Rectal smooth muscle tissue (tissue), 1 donor: Measurements from ENCODE around the gene S100A1.
"Not testable (repeated sequence)": the region's sequence is repeated elsewhere in the genome, so short reads cannot be mapped to it uniquely, and the experiment has no call there.

Experiments used
- H3K27ac ChIP-seq: one replicate; pipeline ENCODE4 v1.7.0; 2013; ENCODE audit warnings: low read depth, low read length, inconsistent platforms
- H3K27me3 ChIP-seq: one replicate; pipeline ENCODE4 v1.7.0; 2013; ENCODE audit warnings: low read length; ENCODE audit not compliant: control insufficient read depth, insufficient read depth
- H3K36me3 ChIP-seq: one replicate; pipeline ENCODE4 v1.7.0; 2013; ENCODE audit warnings: low read length; ENCODE audit not compliant: control insufficient read depth, insufficient read depth
- H3K4me1 ChIP-seq: one replicate; pipeline ENCODE4 v1.7.0; 2013; ENCODE audit warnings: low read length; ENCODE audit not compliant: control insufficient read depth, insufficient read depth
- H3K4me3 ChIP-seq: one replicate; pipeline ENCODE4 v1.7.0; 2013; ENCODE audit warnings: low read length
- H3K9ac ChIP-seq: one replicate; pipeline ENCODE4 v1.7.0; 2013; ENCODE audit warnings: low read length

The S100A1 gene

DNA sequence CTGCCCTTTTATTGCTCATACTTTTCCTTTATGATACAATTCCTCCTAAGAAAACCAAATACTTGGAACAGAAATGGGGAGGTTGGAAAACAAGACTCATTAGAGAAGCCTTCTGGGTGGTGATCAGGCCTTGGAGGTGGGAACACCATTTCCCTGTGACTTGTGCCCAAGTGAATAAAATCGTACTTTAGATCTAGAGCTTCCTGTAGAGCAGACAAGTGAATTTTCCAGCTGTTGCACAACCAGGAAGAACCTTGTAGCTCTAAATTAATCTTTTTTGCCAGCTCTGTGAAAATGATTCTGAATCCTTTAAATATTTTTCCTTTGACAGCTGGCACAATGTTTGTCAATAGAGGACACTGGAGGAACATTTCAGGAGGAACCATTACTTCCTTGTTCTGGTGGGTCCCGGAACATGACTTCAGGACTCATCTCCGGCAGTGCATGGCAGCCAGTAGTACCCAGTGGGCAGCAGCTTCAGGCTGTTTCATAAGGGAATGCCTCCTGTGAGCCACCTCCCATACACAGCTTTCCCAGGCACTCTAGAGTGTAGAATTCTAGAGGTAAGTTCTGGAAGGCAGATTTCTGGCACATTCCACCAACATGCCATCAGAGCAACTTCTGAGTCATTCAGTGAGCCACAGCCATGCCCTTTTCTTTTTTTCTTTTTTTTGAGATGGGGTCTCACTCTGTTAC, 24.7 kb downstream of the S100A1 start:
- no peaks in the 10 kb centered on the region for H3K4me1 ChIP-seq
- H3K4me3 ChIP-seq = no peak overlapping the region
- H3K27ac ChIP-seq = no peak overlapping the region

DNA sequence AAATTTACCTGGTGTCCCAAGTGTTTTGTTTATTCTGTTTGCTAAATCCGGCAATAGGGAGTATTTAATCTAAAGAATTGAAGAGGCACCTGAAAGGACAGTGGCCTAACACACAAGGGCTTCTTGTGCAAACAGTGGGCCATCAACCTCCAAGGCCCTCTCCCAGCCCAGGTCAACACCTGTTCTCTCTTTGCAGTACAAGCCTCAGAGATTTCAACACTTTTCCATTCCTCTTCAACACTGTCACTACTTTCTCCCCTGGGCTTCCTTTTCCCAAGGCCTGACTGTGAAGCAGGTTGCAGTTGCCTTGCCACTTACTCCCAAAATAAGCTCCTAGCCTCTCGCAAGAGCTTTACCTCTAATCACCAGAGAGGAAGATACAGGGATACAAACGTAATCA, 27.1 kb downstream of the S100A1 start:
- Histone ChIP-seq H3K4me3 (no peak overlapping the region), H3K27ac (no peak overlapping the region), H3K36me3 (no peaks in the 10 kb centered on the region), H3K9ac (no peak overlapping the region), H3K27me3 (no peaks in the 10 kb centered on the region), H3K4me1 (peaks cover 6% of the 10 kb centered on the region)

More for the DNA sequence above, 24.7 kb downstream of the S100A1 start:
- no peaks in the 10 kb centered on the region for H3K27me3 ChIP-seq
- H3K9ac ChIP-seq = no peak overlapping the region
- no peaks in the 10 kb centered on the region for H3K36me3 ChIP-seq

DNA sequence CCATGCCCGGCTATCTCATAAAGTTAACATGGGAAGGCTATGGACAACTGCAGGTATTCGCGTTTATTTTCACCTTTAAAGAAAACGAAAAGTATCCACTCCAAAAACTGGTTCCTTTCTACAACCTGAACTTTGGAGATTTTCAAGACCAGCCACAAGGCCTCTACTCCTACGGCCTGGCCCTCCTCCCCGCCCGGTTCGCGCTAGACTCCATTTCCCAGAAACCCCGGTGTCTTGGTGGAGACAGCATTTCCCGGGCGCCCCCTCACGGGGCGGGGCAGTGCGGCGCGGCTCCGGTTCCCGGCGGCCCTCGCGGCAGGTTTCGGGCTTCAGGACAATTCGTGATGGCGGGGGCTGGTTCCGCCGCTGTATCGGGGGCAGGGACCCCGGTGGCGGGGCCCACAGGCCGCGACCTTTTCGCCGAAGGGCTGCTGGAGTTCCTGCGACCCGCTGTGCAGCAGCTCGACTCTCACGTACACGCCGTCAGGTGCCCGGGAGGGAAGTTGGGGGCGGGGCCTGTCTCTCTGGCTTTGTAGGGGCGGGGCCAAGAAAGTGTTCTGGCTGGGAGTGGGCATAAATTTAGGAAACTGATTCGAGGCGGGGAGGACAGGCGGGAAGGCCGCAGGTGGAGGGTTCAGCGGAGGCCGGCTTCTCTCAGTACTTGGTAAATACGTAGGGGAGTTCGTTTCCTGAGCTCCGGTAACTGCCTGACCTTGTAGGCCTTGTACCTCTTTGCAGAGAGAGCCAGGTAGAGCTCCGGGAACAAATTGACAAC, 30.4 kb downstream of the S100A1 start, which contains the start of gene SNAPIN:
SNAPIN (plus strand) TSS at position 304 of the 775 bp plus-strand sequence; CDS start at position 345, 41 bp downstream.
- Histone ChIP-seq H3K4me3 (peak within 1 kb of the TSS; percentile 81), H3K36me3 (peaks cover 18% of the 10 kb centered on the region), H3K27me3 (no peaks in the 10 kb centered on the region), H3K27ac (peak within 1 kb of the TSS; percentile 91), H3K4me1 (peaks cover 6% of the 10 kb centered on the region), H3K9ac (peak within 1 kb of the TSS; percentile 20)

DNA sequence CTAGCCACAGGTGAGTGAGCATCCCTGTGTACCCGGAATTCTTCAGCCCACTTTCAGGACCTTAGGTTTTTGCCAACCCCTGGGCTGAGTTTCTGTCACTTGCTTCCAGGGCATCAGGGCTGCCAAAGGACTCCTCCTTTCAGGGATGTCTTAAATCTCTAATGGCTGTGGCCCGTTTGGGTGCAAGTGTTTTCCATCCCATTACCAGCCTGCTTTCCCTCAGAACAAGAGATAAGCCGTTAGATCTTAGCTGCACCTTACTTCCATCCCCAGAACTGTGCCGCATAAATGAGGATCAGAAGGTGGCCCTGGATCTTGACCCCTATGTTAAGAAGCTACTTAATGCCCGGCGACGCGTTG, 30.9 kb downstream of the S100A1 start:
- H3K27ac ChIP-seq = peak overlapping the region; percentile 91
- peak overlapping the region; percentile 81 for H3K4me3 ChIP-seq
- peaks cover 6% of the 10 kb centered on the region for H3K4me1 ChIP-seq
- no peaks in the 10 kb centered on the region for H3K27me3 ChIP-seq
- H3K36me3 ChIP-seq = peaks cover 19% of the 10 kb centered on the region
- peak overlapping the region; percentile 20 for H3K9ac ChIP-seq

DNA sequence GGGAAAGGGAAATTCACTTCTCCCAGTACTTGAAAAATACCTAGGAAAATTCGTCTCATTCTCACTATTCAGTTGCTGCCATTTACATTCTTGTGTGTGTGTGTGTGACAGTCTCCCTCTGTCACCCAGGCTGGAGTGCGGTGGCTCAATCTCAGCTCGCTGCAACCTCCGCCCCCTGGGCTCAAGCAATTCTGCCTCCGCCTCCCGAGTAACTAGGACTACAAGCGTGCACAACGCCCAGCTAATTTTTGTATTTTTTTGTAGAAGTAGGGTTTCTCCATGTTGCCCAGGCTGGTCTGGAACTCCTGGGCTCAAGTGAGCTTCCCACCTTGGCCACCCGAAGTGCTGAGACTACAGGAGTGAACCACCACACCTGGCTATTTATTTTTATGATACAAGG, 31.4 kb downstream of the S100A1 start:
- no peak overlapping the region for H3K27ac ChIP-seq
- H3K9ac ChIP-seq = no peak overlapping the region
- no peak overlapping the region for H3K4me3 ChIP-seq
- peaks cover 6% of the 10 kb centered on the region for H3K4me1 ChIP-seq
- no peaks in the 10 kb centered on the region for H3K27me3 ChIP-seq
- H3K36me3 ChIP-seq = peaks cover 24% of the 10 kb centered on the region

DNA sequence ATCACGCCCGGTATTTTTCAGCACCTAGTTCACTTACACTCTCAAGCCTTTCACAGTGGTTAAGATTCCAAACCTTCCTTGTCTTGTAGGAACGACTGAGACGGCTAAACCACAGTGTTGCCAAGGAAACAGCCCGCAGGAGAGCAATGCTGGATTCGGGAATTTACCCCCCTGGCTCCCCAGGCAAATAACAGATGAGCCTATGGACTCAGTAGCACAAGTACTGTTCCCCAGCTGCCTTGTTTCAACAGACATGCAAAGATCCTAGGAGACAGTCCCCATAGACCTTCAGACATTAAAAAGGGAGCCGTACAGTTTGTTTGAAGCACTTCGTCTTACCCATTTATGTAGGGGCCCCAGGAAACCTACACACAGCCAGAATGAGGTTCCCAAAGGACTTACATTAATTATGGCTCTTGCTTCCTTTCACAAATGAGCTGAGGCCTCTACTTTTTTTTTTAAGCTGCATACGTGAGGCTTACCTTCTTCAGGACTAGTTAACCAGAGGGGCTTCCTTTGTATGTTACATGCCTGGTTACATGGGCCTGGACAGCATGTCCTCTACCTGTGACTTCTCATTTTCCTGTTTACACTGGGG, 33.0 kb downstream of the S100A1 start:
- H3K36me3 ChIP-seq = peaks cover 32% of the 10 kb centered on the region
- H3K4me3 ChIP-seq = no peak overlapping the region
- no peak overlapping the region for H3K27ac ChIP-seq
- no peaks in the 10 kb centered on the region for H3K27me3 ChIP-seq
- no peak overlapping the region for H3K9ac ChIP-seq
- peaks cover 6% of the 10 kb centered on the region for H3K4me1 ChIP-seq

DNA sequence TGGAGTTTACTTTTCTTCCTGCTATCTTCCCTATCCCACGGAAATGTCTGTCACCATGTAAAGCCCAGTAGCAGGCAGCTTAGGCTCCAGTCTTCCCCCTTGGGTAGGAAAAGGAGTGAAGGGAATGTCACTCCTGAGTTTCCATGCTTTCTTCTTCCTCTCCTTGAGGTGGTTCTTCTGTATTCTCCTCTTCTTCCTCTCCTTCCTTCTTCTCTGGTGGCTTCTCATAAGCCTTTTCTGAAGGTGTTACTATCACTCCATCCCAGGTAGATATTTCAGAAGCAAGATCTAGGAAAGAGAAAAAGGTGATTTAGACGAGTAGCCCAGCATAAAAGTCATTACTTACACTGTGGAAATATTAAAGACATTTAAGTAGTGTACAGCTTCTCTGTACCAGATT, 34.0 kb downstream of the S100A1 start:
- no peak overlapping the region for H3K4me3 ChIP-seq
- H3K27ac ChIP-seq = no peak overlapping the region
- peaks cover 42% of the 10 kb centered on the region for H3K36me3 ChIP-seq
- peaks cover 6% of the 10 kb centered on the region for H3K4me1 ChIP-seq
- no peaks in the 10 kb centered on the region for H3K27me3 ChIP-seq
- H3K9ac ChIP-seq = no peak overlapping the region

- Histone ChIP-seq H3K27me3 (no peaks in the 10 kb centered on the region), H3K36me3 (peaks cover 47% of the 10 kb centered on the region), H3K4me1 (peaks cover 6% of the 10 kb centered on the region), H3K9ac (no peak overlapping the region), H3K27ac (no peak overlapping the region), H3K4me3 (no peak overlapping the region)
These were observed 35.0 kb downstream of the S100A1 start for GRCh38 chr1:153663211-153663610.

- H3K27ac ChIP-seq = no peak overlapping the region
These were observed 39.2 kb downstream of the S100A1 start for GRCh38 chr1:153667439-153667838.

GRCh38 chr1:153668672-153669071, 40.4 kb downstream of the S100A1 start:
- H3K27ac ChIP-seq = not testable (repeated sequence)
- H3K36me3 ChIP-seq = peaks cover 29% of the 10 kb centered on the region

More at GRCh38 chr1:153667439-153667838, 39.2 kb downstream of the S100A1 start:
- H3K9ac ChIP-seq = no peak overlapping the region
- H3K27me3 ChIP-seq = no peaks in the 10 kb centered on the region
- H3K4me1 ChIP-seq = peaks cover 8% of the 10 kb centered on the region
- H3K4me3 ChIP-seq = no peak overlapping the region
- H3K36me3 ChIP-seq = peaks cover 35% of the 10 kb centered on the region

GRCh38 chr1:153669606-153670005, 41.4 kb downstream of the S100A1 start:
- Histone ChIP-seq H3K27ac (no peak overlapping the region), H3K27me3 (no peaks in the 10 kb centered on the region), H3K4me1 (peaks cover 8% of the 10 kb centered on the region), H3K36me3 (peaks cover 23% of the 10 kb centered on the region), H3K9ac (no peak overlapping the region), H3K4me3 (no peak overlapping the region)

More at GRCh38 chr1:153668672-153669071, 40.4 kb downstream of the S100A1 start:
- not testable (repeated sequence) for H3K9ac ChIP-seq, H3K4me1 ChIP-seq, H3K4me3 ChIP-seq, H3K27me3 ChIP-seq

- Histone ChIP-seq H3K36me3 (peaks cover 16% of the 10 kb centered on the region), H3K27ac (peak overlapping the region; percentile 84), H3K27me3 (no peaks in the 10 kb centered on the region), H3K9ac (peak overlapping the region; percentile 82), H3K4me1 (peaks cover 8% of the 10 kb centered on the region), H3K4me3 (peak overlapping the region; percentile 95)
These were observed 42.1 kb downstream of the S100A1 start for GRCh38 chr1:153670257-153670858.
